ENCODE results near the gene INO80.

The INO80 gene

GRCh38 chr15:41017066-41017735, 98.9 kb downstream of the INO80 start:
- DNase-seq (ENCODE audit: extremely low read depth, low read depth) = no peak
- TF ChIP-seq, protein P1, sequence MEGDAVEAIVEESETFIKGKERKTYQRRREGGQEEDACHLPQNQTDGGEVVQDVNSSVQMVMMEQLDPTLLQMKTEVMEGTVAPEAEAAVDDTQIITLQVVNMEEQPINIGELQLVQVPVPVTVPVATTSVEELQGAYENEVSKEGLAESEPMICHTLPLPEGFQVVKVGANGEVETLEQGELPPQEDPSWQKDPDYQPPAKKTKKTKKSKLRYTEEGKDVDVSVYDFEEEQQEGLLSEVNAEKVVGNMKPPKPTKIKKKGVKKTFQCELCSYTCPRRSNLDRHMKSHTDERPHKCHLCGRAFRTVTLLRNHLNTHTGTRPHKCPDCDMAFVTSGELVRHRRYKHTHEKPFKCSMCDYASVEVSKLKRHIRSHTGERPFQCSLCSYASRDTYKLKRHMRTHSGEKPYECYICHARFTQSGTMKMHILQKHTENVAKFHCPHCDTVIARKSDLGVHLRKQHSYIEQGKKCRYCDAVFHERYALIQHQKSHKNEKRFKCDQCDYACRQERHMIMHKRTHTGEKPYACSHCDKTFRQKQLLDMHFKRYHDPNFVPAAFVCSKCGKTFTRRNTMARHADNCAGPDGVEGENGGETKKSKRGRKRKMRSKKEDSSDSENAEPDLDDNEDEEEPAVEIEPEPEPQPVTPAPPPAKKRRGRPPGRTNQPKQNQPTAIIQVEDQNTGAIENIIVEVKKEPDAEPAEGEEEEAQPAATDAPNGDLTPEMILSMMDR (IDR thresholded peaks at IDR 0.05; ENCODE audit: low read depth, low read length) = no peak

GRCh38 chr15:41013691-41014414, 102.2 kb downstream of the INO80 start:
- TF ChIP-seq, protein P1 (IDR thresholded peaks at IDR 0.05; ENCODE audit: low read depth, low read length) = no peak
- DNase-seq (ENCODE audit: extremely low read depth, low read depth) = no peak

DNA sequence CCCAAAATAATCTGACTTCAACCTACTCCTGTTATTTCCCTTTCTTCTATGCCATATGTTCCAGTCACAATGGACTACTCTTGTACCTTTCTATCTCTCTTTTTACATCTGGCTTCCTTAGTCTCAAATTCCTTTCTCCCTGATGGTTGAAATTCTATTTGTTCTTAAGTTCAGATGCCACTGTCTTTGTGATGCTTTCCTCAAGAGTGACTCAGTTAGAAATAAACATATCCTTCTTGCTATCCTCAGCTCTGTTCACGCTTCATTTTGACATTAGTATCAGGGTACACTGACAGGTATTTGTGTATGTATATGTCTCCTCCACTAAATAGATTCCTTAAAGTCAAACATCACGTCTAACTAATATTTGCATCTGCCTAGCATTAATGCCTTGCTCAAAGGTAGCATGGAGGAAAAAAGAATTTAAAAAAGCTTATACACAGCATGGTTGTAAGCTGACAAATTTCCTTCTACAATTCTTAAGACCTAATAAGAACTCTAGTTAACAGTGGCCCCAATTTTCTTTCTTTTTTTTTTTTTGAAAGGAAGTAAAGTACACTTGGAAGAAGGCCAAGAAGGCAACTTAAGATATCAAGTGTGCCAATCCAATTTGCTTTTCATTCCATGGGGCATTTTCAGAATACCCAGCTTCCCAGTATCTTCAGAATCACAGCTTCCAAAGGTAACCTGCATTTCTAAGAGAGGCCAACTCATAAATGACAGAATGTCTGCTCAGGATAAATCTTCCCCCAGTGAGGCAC, 104.8 kb downstream of the INO80 start:
- TF ChIP-seq, protein P1 (IDR thresholded peaks at IDR 0.05; ENCODE audit: low read depth, low read length) = no peak

DNA sequence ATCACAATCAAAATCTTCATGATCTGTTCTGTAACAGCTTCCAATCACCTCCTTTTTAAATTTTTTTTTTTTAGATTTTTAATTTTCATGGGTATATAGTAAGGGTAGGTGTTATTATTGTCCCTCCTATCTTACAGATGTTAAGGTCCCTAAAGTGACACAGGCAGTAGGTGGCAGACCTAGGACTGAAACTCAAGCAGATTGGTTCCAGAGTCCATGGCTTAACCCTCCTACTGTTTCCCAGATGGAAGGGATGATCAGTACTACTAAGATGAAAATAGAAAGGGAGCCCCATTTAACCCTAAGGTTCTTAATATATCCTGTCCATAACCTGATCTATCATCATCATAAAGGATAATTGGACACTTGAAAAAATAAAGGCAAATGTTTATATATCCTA, 105.7 kb downstream of the INO80 start:
- TF ChIP-seq, protein P1 (IDR thresholded peaks at IDR 0.05; ENCODE audit: low read depth, low read length) = no peak
- DNase-seq (ENCODE audit: extremely low read depth, low read depth) = no peak

More for the DNA sequence above, 104.8 kb downstream of the INO80 start:
- no peak for DNase-seq (ENCODE audit: extremely low read depth, low read depth)

- no peak for DNase-seq (ENCODE audit: extremely low read depth, low read depth)
- TF ChIP-seq, protein P1 (IDR thresholded peaks at IDR 0.05; ENCODE audit: low read depth, low read length) = no peak
These were observed 109.6 kb downstream of the INO80 start for GRCh38 chr15:41006479-41006878.

DNA sequence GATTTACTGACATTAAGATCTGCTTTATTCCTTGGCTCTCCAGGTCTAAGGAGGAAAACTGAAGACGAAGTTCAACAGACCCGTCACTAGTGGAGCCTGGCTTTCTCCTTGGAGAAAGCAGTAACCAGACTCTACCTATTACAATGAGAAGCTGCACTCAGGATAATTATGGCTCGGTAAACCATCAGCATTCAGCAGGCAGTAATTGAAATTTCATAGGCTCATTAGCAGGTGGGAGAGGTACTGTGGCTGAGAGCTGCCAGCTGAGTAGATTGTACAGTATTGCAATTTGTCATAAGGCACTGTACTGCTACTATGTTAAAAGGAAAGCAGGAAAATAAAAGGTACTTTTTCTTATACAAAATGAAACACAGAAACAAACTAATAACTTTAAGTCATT, 111.6 kb downstream of the INO80 start:
- no peak for DNase-seq (ENCODE audit: extremely low read depth, low read depth)
- TF ChIP-seq, protein P1 (IDR thresholded peaks at IDR 0.05; ENCODE audit: low read depth, low read length) = no peak
